ENCODE data around the gene B3GALNT2.

Gene B3GALNT2

GRCh38 chr1:235450886-235451483, 53.3 kb downstream of the B3GALNT2 start:
- no peak for DNase-seq

- DNase-seq: no peak
Observed at GRCh38 chr1:235450433-235450832, 53.8 kb downstream of the B3GALNT2 start.

- DNase-seq: no peak
Observed at GRCh38 chr1:235448616-235449015, 55.6 kb downstream of the B3GALNT2 start.

GRCh38 chr1:235442788-235443429, 61.3 kb downstream of the B3GALNT2 start:
- DNase-seq: peak; percentile 74

- DNase-seq: no peak
Observed at GRCh38 chr1:235441159-235441685, 63.0 kb downstream of the B3GALNT2 start.

- DNase-seq: no peak
Observed at GRCh38 chr1:235434001-235434400, 70.3 kb downstream of the B3GALNT2 start.

GRCh38 chr1:235430991-235431390, 73.3 kb downstream of the B3GALNT2 start:
- peak; percentile 62 for DNase-seq

- DNase-seq: peak; percentile 47
Observed at GRCh38 chr1:235429143-235429542, 75.1 kb downstream of the B3GALNT2 start.

- no peak for DNase-seq
Observed at GRCh38 chr1:235427447-235427846, 76.8 kb downstream of the B3GALNT2 start.

- no peak for DNase-seq
Observed at GRCh38 chr1:235426680-235427079, 77.6 kb downstream of the B3GALNT2 start.

- no peak for DNase-seq
Observed at GRCh38 chr1:235426143-235426542, 78.1 kb downstream of the B3GALNT2 start.

GRCh38 chr1:235425357-235425756, 78.9 kb downstream of the B3GALNT2 start:
- no peak for DNase-seq

- DNase-seq: no peak
Observed at GRCh38 chr1:235424092-235424491, 80.2 kb downstream of the B3GALNT2 start.

GRCh38 chr1:235423214-235423652, 81.0 kb downstream of the B3GALNT2 start:
- DNase-seq: no peak

- DNase-seq: no peak
Observed at GRCh38 chr1:235421751-235422150, 82.5 kb downstream of the B3GALNT2 start.

GRCh38 chr1:235417086-235417697, 87.1 kb downstream of the B3GALNT2 start:
- DNase-seq: peak; percentile 79

- DNase-seq: peak; percentile 47
Observed at GRCh38 chr1:235416662-235417049, 87.6 kb downstream of the B3GALNT2 start.

- DNase-seq: peak; percentile 80
Observed at GRCh38 chr1:235415008-235415904, 89.0 kb downstream of the B3GALNT2 start.

GRCh38 chr1:235411489-235412486, 92.5 kb downstream of the B3GALNT2 start:
- no peak for DNase-seq

GRCh38 chr1:235410467-235410866, 93.8 kb downstream of the B3GALNT2 start:
- no peak for DNase-seq

- DNase-seq: no peak
Observed at GRCh38 chr1:235409042-235409820, 95.0 kb downstream of the B3GALNT2 start.
